ENCODE data around the gene FILIP1L.

DNA sequence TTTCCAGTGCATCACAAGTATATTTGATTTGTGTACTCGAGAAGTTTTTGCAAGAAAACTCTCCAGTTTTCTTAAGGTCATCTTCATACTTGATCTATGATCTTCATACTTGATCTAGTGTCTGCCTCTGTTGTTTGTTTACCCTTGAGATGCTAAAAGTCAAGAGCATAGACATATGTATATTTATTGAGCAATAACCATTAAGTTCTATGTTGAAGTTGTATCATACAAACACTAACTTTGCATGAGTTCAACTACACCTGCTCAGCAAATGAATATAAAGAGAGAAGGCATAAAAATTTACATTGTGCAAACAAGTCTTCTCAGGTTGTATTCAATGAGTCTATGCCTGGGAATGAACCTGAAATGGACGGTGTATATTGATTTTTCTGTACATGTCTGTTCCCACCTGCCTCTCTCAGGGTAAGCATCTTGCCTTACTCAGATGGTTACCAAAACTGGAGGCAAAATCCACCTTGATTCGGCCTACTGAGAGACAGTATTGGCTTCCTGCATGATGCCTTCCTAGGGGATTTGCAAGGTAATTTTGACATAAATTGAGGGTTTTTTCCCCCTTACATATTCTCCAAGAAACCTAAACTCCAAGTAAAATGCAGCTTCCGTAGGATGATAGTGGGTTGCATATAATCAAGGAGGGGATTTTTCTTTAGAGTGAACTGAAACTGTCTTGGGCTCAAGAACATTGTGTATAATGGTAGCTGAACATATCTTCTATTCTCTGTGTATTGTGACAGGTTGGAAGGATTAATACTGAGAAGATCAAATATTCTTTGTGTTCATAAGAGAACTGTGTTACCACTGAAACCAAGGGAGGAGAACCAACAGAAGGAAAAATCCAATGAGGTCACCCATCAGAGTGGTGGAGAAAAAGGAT is 110.4 kb downstream of the FILIP1L start:
- no peak for TF ChIP-seq CTCF (IDR thresholded peaks at IDR 0.05; ENCODE audit: borderline replicate concordance, extremely low read depth, low read length, poor library complexity, severe bottlenecking)
- no peak for TF ChIP-seq EZH2 (IDR thresholded peaks at IDR 0.05; ENCODE audit: borderline replicate concordance, low read depth, low read length, severe bottlenecking)
